Measurements from ENCODE around the gene SUSD4.

- TF ChIP-seq POLR2A (IDR thresholded peaks at IDR 0.05; ENCODE audit: low read depth, low read length) (no peak), SPI1 (IDR thresholded peaks at IDR 0.05; ENCODE audit: low read depth, low read length) (no peak)
Measured at GRCh38 chr1:223242382-223242955, 121.5 kb downstream of the SUSD4 start.
